GM12875 (cell line): ENCODE measurements around the gene SERPINB11.

ENCODE experiments used
- H3K4me3 ChIP-seq: one replicate; pipeline ENCODE4 v1.5.1; 2011; ENCODE audit warnings: low read depth, low read length, control low read depth
- TF ChIP-seq, protein P1 (sequence below): IDR thresholded peaks from 2 replicates; pipeline ENCODE4 v1.5.1; 2011; ENCODE audit warnings: low read depth, mild to moderate bottlenecking, control low read depth, inconsistent platforms, low read length, moderate library complexity, borderline replicate concordance; ENCODE audit not compliant: insufficient read depth

SERPINB11 gene

DNA sequence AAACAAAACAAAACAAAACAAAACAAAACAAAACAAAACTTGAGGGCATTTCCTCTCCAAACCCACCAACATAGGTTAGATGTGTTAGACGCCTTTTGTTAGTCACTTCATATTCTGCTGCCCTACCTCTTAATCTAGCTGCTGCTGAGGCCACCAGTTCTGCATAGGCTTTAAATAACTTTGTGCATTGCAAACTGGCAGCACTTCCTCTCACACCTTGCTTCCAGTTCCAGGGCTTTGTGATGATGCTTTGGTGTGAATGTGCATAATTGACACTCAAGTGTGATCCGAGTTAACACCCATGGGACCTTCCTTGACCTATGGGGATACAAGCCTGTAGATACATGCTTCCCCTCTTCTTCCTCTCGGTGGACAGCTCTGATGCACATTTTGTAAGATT, 2.3 kb upstream of the SERPINB11 start:
- TF ChIP-seq, protein P1, sequence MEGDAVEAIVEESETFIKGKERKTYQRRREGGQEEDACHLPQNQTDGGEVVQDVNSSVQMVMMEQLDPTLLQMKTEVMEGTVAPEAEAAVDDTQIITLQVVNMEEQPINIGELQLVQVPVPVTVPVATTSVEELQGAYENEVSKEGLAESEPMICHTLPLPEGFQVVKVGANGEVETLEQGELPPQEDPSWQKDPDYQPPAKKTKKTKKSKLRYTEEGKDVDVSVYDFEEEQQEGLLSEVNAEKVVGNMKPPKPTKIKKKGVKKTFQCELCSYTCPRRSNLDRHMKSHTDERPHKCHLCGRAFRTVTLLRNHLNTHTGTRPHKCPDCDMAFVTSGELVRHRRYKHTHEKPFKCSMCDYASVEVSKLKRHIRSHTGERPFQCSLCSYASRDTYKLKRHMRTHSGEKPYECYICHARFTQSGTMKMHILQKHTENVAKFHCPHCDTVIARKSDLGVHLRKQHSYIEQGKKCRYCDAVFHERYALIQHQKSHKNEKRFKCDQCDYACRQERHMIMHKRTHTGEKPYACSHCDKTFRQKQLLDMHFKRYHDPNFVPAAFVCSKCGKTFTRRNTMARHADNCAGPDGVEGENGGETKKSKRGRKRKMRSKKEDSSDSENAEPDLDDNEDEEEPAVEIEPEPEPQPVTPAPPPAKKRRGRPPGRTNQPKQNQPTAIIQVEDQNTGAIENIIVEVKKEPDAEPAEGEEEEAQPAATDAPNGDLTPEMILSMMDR: no peak

DNA sequence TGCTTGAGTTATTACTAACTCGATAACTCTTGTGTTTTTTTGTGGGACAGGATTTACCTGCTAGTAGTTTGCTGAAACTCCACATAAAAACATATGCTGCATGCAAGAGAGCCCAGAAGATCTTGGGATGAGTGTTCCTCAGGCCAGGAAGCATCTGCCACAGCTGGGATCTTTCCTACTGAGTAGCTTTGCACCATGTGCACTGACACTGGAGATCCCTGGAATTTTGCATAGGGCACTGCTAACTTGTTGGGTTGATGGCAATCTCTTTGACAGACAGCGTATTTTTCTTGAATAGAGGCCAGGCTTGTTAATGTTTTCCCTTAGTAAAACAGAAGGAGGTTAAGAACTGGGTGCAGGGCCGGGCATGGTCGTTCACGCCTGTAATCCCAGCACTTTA, 808 bp upstream of the SERPINB11 start:
- no peak overlapping the region for H3K4me3 ChIP-seq
- TF ChIP-seq, protein P1: no peak

More for the DNA sequence above, 2.3 kb upstream of the SERPINB11 start:
- H3K4me3 ChIP-seq: no peak overlapping the region

DNA sequence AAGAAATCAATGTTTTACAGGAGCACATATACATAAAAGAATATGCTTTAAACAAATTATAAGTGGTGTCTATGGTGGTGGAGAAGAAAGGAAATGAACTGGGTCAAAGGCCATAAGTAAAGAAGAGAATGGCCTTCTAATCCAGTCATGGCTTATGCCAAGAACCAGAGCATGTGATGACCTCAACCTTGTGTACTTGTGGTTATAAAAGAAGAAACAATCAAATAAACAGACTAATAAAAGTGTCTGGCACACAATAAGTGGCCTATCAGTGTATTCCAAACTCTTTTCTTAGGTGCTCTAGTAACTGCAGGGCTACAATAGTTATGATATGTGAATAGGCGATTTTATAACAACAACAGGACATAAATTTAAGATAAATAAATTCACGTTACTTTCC, 2.6 kb downstream of the SERPINB11 start:
- TF ChIP-seq, protein P1: no peak
- H3K4me3 ChIP-seq: no peak overlapping the region

DNA sequence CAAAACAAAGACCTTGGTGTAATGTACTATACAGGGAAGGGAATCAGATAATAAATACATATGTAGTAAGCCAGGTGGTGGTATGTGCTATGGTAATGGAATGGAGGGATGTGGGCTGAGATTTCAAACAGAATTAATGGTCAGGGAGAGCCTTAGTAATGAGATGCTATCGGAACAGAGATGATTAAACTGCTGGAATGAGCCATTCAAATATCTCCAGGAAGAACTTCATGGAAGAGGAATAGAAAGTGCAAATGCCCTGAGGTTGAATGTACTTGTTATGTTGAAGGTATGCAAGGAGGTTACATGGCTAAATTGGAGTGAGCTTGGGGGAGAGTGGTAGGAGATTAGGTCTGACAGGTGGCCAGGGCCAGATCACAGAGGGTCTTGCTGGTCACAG, 5.1 kb downstream of the SERPINB11 start:
- TF ChIP-seq, protein P1: no peak

DNA sequence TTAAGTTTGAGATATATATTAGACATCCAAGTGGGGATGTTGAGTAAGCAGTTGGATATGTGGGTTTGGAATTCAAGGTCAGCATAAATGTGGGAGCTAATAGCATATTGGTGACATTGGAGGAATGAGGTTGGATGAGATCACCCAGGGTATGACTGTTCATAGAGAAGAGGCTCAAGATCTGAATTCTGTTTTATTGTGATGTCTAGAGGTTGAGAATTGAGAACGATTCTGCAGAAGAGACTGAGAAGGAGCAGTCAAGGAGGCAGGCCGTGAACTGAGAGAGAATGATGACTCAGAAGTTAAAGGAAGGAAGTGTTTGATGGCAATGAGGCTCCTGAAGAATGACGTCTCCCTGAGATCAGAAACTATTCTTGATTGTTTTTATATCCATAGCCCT, 5.9 kb downstream of the SERPINB11 start:
- TF ChIP-seq, protein P1: no peak
- H3K4me3 ChIP-seq: no peak overlapping the region

More for the DNA sequence above, 5.1 kb downstream of the SERPINB11 start:
- H3K4me3 ChIP-seq: no peak overlapping the region

DNA sequence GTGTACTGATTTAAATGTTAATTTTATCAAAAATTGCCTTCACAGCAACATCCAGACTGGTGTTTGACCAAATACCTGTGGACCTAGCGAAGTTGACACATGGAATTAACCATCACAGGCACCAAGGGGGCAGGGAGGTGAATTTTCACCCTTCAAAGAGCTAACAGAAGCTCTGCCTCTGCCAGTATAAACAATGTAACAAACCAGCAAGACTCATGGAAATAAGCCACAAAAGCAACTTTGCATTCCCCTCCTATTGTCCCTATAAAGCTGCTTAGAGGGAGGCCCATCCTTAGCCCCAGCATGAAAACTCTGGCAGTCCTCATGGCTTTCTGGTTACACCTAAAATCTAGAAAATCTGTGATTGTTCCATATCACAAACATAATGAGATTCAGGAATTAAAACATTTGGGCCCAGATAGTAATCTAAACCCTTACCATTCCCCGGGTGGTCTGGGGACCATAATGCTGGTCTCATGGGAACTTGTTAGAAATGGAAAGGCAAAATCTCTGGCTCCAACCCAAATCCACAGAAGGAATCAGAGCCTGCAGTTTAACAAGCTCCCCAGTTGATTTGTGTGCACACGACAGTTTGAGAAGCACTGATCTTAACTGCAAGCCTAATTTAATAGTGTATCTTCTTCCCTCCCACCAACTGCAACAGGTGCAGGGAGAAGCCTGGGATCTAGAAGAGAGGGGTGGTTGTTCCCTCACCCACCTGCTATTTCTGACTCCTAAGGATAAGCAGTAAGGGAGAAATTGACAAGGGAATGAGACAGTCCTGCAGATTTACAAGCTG, 23.1 kb downstream of the SERPINB11 start:
- H3K4me3 ChIP-seq: no peak overlapping the region
- TF ChIP-seq, protein P1: no peak

DNA sequence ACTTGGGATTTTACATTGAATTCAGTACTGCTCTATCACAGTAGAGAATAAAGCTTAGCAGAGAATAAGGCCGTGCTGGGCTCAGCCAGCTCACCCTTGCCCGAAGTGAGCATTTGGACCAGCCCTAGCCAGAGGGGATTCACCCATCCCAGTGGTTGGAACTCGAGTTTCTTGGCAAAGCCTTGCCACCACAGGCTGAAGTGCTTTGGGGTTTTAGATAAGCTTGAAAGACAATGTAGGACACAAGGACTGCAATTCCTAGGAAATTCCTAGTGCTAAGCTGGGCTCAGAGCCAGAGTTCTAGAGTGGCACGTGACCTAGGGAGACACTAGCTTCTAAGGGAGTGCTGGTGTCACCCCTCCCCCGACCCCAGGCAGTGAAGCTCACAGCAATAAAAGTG, 28.0 kb downstream of the SERPINB11 start:
- no peak overlapping the region for H3K4me3 ChIP-seq
- TF ChIP-seq, protein P1: no peak
